Ovary (tissue), 9 donors: Measurements from ENCODE around the gene ALDH9A1. TPM values are rescaled to one million over a fixed set of nuclear protein-coding genes. Genes with fewer than 3 reads are reported as not detected.

ENCODE experiments used
- DNase-seq, 5 donors: peaks; one replicate each; pipeline ENCODE4 v3.0.0-alpha.2; 2019 to 2020
- H3K27ac ChIP-seq, 2 donors: fragments of 200-600 bp; one replicate each; pipeline versions ENCODE4 v1.5.1 to v1.8.0; 2019 to 2022
- H3K27me3 ChIP-seq: fragments of 200-600 bp; one replicate; pipeline ENCODE4 v1.8.0; 2022
- H3K36me3 ChIP-seq: fragments of 200-600 bp; sonication (generic); one replicate; pipeline ENCODE4 v1.5.1; 2019
- H3K4me1 ChIP-seq: one replicate; pipeline ENCODE4 v1.8.1; 2013; ENCODE audit warnings: mild to moderate bottlenecking, moderate library complexity; ENCODE audit not compliant: insufficient read depth
- H3K4me3 ChIP-seq: fragments of 200-600 bp; sonication (generic); one replicate; pipeline ENCODE4 v1.5.1; 2017
- H3K9me3 ChIP-seq, 2 donors: fragments of 200-600 bp in 1 of 2; sonication (generic) in 1 of 2; one replicate each; pipeline versions ENCODE4 v1.5.1 to v1.8.1; 2013 to 2019; ENCODE audit warnings: mild to moderate bottlenecking in 1 of 2, moderate library complexity in 1 of 2
- EP300 ChIP-seq: sonication (generic); formaldehyde crosslinking; IDR thresholded peaks from one replicate; pipeline ENCODE4 v1.6.1; 2017; ENCODE audit warnings: antibody characterized with exemption
- POLR2A ChIP-seq: fragments of 450-650 bp; IDR thresholded peaks from one replicate; pipeline ENCODE4 v1.6.1; 2017; ENCODE audit warnings: antibody characterized with exemption, mild to moderate bottlenecking, moderate library complexity
- WGBS, 3 donors: extraction: QIAGEN DNeasy Blood & Tissue Kit in 1 of 3; methylation state at CpG; one replicate each; pipeline versions ENCODE4 v1.1.5 to v1.1.7; 2013 to 2017; 5-methylcytosine and 5-hydroxymethylcytosine counted together
- intact Hi-C, 4 donors: fragments of 100-400 bp; cut with DNase I; formaldehyde crosslinking; loops; one replicate each; pipeline versions ENCODE4 v1.11.0 to v1.15.1; 2022 to 2023
- polyA plus RNA-seq, 2 donors: library from polyadenylated mRNA; stranded (reverse); fragments of 200-250 nt in 1 of 2; fragments of 350-450 nt in 1 of 2; fragmentation: Illumina TruSeq in 1 of 2; extraction: RNeasy Lipid Tissue Mini Kit (QIAGEN cat#74804) in 1 of 2; gene quantifications; one replicate each; pipeline ENCODE4 v1.2.3, GENCODE V29; 2013 to 2014
- total RNA-seq, 7 donors: library from RNA; depleted of rRNA in 2 of 7; stranded (reverse); fragments of >200 nt in 2 of 7; fragmentation: NEBNext Ultra II Directional in 3 of 7; extraction: Animal tissue kit (Norgen Biotek cat#: 25700) in 3 of 7; gene quantifications; one replicate each; pipeline versions ENCODE4 v1.1.0 to v1.2.4, GENCODE V29; 2016 to 2023
- TF ChIP-seq, protein P1 (sequence below), 3 donors: fragments of 450-650 bp in 2 of 3; fragments of 200-600 bp in 1 of 3; IDR thresholded peaks; one replicate each; pipeline versions ENCODE4 v1.5.1 to v1.8.0; 2016 to 2022; ENCODE audit warnings: antibody characterized with exemption in 3 of 3, mild to moderate bottlenecking in 1 of 3
- donor health status: DM: no; HTN: no; CAD: no; lungs with moderate emphysema.
- donor health status: DM: no; HTN: no; CAD: no.
- donor health status: Bipolar disorder and iron deficiency.
- donor health status: DM: yes; HTN: yes; CAD: no.
- donor health status: DM: no; HTN: no; CAD: no.
- donor health status: DM: yes; HTN: yes; CAD: no.

The ALDH9A1 gene
- total and polyA plus RNA-seq, 9 donors, result 38.7 to 174 (median 64.2) TPM

DNA sequence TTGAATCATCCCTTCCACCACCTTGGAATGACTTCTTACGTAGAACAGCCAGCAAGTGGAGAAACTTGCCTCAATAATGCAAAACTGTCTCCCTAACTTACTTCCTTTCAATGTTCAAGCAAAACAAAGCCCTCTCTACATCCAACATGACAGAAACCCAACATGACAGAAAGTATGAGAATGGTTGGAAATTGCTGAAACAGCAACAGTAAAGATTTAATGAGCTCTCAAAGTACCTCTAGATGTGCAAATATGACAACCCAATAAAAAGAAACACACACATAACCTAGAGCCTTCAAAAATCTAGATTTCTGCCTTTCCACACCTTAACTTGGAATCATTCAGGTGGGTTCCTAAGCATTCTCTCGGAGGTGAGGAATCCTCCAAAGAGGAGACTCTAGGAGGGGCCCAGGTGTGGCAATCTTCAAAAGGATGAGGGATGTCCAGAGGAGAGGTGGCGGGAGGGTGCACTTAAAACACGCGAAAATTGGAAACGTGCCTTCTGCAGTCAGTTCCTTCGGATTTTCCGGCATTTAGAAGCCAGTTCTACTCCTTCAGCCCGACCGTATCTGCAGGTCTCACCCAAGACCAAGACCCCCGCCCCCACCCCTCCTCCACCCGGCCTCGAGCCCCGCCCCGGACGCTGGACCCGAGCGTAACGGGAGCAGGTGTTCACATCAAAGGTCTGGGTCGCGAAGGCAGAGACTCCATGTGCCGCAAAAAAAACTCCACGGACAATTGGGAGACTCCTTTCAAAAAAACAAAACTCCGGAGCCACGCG lies 68.3 kb downstream of the ALDH9A1 start:
- 3 to 5% (median 5%) methylated on average over 26 of the region's 26 CpGs for WGBS, 3 donors
- H3K4me1 ChIP-seq, result peaks cover 5% of the 10 kb centered on the region
- intact Hi-C loops, result no loop called here
- no peaks in the 10 kb centered on the region for H3K36me3 ChIP-seq
- peak overlapping the region; percentile 39 to 85 for H3K27ac ChIP-seq
- peak in 1 of 5 donors; percentile 21 for DNase-seq
- H3K27me3 ChIP-seq, result no peaks in the 10 kb centered on the region
- H3K4me3 ChIP-seq, result peak overlapping the region; percentile 84
- TF ChIP-seq POLR2A (no peak), EP300 (no peak)
- TF ChIP-seq, protein P1, sequence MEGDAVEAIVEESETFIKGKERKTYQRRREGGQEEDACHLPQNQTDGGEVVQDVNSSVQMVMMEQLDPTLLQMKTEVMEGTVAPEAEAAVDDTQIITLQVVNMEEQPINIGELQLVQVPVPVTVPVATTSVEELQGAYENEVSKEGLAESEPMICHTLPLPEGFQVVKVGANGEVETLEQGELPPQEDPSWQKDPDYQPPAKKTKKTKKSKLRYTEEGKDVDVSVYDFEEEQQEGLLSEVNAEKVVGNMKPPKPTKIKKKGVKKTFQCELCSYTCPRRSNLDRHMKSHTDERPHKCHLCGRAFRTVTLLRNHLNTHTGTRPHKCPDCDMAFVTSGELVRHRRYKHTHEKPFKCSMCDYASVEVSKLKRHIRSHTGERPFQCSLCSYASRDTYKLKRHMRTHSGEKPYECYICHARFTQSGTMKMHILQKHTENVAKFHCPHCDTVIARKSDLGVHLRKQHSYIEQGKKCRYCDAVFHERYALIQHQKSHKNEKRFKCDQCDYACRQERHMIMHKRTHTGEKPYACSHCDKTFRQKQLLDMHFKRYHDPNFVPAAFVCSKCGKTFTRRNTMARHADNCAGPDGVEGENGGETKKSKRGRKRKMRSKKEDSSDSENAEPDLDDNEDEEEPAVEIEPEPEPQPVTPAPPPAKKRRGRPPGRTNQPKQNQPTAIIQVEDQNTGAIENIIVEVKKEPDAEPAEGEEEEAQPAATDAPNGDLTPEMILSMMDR (IDR thresholded peaks at IDR 0.05), result no peak
- no peaks in the 10 kb centered on the region for H3K9me3 ChIP-seq

DNA sequence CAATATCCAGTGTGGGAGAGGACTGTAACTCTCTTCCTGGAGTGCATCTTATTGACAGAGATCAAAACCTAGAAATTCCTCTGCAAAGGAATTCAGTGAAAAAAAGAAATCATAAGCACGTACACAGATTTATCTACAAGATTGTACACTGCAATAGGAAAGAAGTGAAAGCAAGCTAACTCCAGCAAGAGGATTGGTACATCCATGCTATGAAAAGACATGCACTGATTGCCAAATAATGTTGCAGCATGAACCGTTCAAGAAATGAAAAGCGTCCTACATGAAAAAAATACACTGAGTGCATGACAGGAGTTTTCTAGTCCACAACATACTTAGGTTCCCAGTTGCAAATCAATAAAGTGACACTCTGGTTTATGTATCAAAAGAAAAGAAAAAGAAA lies 69.2 kb downstream of the ALDH9A1 start:
- intact Hi-C loops, result no loop called here
- 29 to 38% (median 30%) methylated on average over 3 of the region's 3 CpGs for WGBS, 3 donors

DNA sequence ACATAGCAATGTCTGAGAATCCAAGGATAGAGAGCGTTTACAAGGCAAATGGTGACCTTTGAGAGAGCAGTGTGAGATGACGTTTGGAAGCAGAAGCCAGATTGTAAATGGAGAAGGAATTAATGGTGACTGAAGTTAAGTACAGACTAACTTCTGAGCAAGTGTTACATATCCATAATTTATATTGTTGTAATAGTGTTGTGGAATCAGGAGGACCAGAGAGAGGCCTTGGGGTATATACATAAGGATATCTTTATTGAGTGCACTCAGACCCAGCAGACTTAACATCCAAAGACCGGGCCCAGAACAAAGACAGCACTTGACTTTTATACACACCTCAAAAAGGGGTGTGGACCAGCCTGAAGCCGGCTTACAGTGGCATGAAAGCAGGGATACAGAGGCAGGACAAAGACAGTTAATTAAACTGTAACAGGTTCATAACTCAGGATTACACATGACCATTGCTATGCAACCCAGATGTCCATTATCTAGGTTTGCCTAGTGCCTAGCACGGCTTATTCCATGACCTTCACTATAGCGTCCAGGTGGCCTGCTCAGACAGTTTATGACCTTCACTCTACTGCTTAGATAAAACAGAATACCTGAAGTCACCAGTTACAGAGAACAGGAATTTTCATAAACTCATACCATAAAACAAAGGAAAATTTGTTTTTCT lies 70.1 kb downstream of the ALDH9A1 start:
- 40 to 63% (median 44%) methylated on average over 6 of the region's 6 CpGs for WGBS, 3 donors
- H3K9me3 ChIP-seq, result no peaks in the 10 kb centered on the region
- no peak for TF ChIP-seq EP300
- TF ChIP-seq, protein P1 (IDR thresholded peaks at IDR 0.05), result no peak
- no peak for TF ChIP-seq POLR2A
- DNase-seq, result no peak
- no peaks in the 10 kb centered on the region for H3K36me3 ChIP-seq
- H3K4me1 ChIP-seq, result peaks cover 3% of the 10 kb centered on the region
- H3K27me3 ChIP-seq, result no peaks in the 10 kb centered on the region
- H3K27ac ChIP-seq, result no peak overlapping the region
- H3K4me3 ChIP-seq, result no peak overlapping the region
- intact Hi-C loops, result no loop called here

More for the DNA sequence above, 69.2 kb downstream of the ALDH9A1 start:
- no peak for TF ChIP-seq EP300
- TF ChIP-seq, protein P1 (IDR thresholded peaks at IDR 0.05), result no peak
- no peak for TF ChIP-seq POLR2A
- Histone ChIP-seq H3K36me3 (no peaks in the 10 kb centered on the region), H3K27ac (no peak overlapping the region), H3K9me3 (no peaks in the 10 kb centered on the region), H3K4me1 (peaks cover 3% of the 10 kb centered on the region), H3K4me3 (no peak overlapping the region), H3K27me3 (no peaks in the 10 kb centered on the region)
- no peak for DNase-seq

DNA sequence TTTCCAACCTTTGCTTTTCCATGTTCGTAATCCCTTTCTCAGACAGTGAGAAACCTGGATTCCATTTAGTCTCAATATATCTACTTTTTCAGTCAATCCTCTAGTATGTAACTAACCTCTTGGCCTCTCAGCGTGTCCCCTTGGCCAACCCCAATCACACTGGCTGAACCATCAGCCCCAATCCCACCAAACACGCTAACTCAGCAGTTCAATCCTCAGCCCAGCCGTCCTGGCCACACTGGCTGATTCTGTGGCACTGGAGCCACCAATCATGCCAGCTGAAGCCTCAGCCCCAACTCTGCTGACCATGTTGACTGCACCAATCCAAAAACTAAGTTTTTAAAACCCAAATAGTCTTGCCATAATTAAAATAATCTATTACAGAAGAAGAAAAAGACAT lies 73.9 kb downstream of the ALDH9A1 start:
- TF ChIP-seq, protein P1 (IDR thresholded peaks at IDR 0.05), result no peak
- no peak for TF ChIP-seq EP300
- no peak for TF ChIP-seq POLR2A
- intact Hi-C loops, result no loop called here
- no peaks in the 10 kb centered on the region for H3K9me3 ChIP-seq

More for the DNA sequence above, 73.9 kb downstream of the ALDH9A1 start:
- no peaks in the 10 kb centered on the region for H3K36me3 ChIP-seq
- no peak overlapping the region for H3K27ac ChIP-seq
- no peaks in the 10 kb centered on the region for H3K27me3 ChIP-seq
- DNase-seq, result no peak
- H3K4me3 ChIP-seq, result no peak overlapping the region
- WGBS, 3 donors, result 75 to 86% (median 85%) methylated on average over 4 of the region's 4 CpGs
- no peaks in the 10 kb centered on the region for H3K4me1 ChIP-seq
